Activated CD8-positive, alpha-beta memory T cell treated with anti-CD3 and anti-CD28 coated beads for 36 hours (primary cell): ENCODE data around the gene EMILIN1. TPM values are rescaled to one million over a fixed set of nuclear protein-coding genes. Genes with fewer than 3 reads are reported as not detected.

Experiments
- CTCF ChIA-PET: fragments of 350-600 bp; sonication (Branson Sonifier 250); formaldehyde crosslinking; loops from one replicate; lab custom pipeline; 2021; ENCODE audit warnings: antibody characterized with exemption; lab: Charles Lee
- POLR2A ChIA-PET: fragments of 350-600 bp; sonication (Branson Sonifier 250); formaldehyde crosslinking; loops from one replicate; lab custom pipeline; 2021; ENCODE audit warnings: antibody characterized with exemption; lab: Charles Lee
- total RNA-seq, 2 experiments: library from RNA; stranded (reverse); gene quantifications; one replicate each; pipeline ENCODE4 v1.2.3, GENCODE V29; 2021

EMILIN1 gene
- total RNA-seq, result under 1 TPM; 0.48 to 0.69 TPM

DNA sequence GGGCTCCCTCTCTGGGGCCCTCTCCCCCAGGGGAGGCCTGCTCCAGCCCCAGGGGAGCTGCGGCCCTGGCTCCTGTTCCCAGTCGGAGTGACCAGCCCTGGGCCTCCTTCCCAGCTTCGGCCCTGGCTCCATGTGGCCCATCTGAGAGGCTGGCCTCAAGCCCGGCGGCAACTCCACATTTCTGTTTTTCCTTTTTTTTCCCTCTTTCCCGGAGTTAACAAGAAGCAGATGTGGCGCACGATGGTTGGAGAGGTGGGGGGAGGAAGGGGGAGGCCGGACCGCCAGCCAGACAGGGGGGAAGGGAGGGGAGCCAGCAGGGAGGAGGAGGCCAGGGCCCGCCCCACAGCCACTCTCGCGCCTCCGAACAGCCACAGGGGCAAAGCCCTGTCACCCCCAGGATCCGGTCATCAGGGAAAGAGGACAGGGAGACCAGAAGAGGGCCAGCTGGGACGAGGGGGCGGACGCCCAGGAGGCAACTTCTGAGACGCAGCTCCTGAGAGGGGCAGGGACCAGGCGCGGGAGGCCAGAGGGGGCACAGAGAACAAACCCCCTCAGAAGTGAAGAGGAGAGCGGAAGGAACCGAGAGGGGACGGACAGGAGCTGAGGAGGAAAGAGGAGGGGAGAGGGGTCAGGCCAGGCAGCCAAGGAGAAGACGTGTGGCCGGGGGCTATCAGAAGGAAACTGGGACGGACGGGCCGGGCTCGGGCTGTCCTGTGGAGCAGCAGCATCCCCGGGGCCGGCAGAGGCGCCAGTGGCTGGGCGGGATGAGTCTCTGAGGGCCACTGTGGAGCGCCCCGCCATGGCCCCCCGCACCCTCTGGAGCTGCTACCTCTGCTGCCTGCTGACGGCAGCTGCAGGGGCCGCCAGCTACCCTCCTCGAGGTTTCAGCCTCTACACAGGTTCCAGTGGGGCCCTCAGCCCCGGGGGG lies at the start of gene EMILIN1:
Gene EMILIN1, plus strand, starts transcription at position 349 of the 928 bp plus-strand sequence. Its CDS starts 451 bp downstream, at position 800.
- CTCF ChIA-PET, result interaction anchor here (0.7 kb wide), 1 partner anchor 46 kb away, joined by 3 read pairs; no protein-coding TSS in a partner anchor
- POLR2A ChIA-PET, result no interaction called here

GRCh38 chr2:27029051-27029450 lies 49.4 kb upstream of the EMILIN1 start:
- CTCF ChIA-PET, result interaction anchor here (1.2 kb wide), 1 partner anchor 13 kb away, joined by 3 read pairs; no protein-coding TSS in a partner anchor
- POLR2A ChIA-PET, result no interaction called here

GRCh38 chr2:27032495-27033252 lies 45.7 kb upstream of the EMILIN1 start, which contains the start of gene TMEM214:
Gene TMEM214 (plus strand): TSS chr2:27032965. CDS start chr2:27033016, 51 bp downstream.
- ChIA-PET POLR2A (interaction anchor here (0.6 to 2.2 kb wide), 6 partner anchors 13 to 773 kb away, joined by 3 to 12 read pairs (median 4); partner anchors contain the start of genes AGBL5, MPV17 and OST4), CTCF (interaction anchor here (1.4 kb wide), 1 partner anchor 19 kb away, joined by 5 read pairs; the partner anchor contains the start of gene AGBL5)

GRCh38 chr2:27033253-27033852 lies 45.1 kb upstream of the EMILIN1 start:
- ChIA-PET POLR2A (interaction anchor here (0.7 to 2.2 kb wide), 4 partner anchors 12 to 290 kb away, joined by 3 to 12 read pairs (median 4); partner anchors contain the start of genes AGBL5, MPV17 and OST4), CTCF (no interaction called here)

DNA sequence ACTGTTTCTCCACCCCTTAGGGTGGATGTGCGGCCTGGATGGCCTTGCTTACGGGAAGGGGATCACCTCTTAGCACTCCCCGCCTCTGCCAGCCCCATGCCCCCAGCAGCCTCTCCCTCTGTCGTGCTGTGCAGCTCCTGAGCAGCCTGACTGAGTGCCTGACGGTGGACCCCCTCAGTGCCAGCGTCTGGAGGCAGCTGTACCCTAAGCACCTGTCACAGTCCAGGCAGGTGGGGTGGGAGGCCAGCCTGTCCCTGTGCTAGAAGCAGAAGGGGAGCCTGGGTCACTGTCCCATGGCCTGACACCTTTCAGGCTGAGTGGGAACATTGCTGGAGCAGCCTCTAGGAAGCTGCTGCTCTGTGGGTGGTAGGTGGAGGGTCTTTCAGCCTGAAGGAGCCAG lies 40.4 kb upstream of the EMILIN1 start:
- POLR2A ChIA-PET, result interaction anchor here (1.3 kb wide), 1 partner anchor 23 kb away, joined by 3 read pairs; no protein-coding TSS in a partner anchor
- CTCF ChIA-PET, result interaction anchor here (1.5 to 2.5 kb wide), 2 partner anchors 12 to 21 kb away, joined by 4 to 6 read pairs; no protein-coding TSS in a partner anchor

DNA sequence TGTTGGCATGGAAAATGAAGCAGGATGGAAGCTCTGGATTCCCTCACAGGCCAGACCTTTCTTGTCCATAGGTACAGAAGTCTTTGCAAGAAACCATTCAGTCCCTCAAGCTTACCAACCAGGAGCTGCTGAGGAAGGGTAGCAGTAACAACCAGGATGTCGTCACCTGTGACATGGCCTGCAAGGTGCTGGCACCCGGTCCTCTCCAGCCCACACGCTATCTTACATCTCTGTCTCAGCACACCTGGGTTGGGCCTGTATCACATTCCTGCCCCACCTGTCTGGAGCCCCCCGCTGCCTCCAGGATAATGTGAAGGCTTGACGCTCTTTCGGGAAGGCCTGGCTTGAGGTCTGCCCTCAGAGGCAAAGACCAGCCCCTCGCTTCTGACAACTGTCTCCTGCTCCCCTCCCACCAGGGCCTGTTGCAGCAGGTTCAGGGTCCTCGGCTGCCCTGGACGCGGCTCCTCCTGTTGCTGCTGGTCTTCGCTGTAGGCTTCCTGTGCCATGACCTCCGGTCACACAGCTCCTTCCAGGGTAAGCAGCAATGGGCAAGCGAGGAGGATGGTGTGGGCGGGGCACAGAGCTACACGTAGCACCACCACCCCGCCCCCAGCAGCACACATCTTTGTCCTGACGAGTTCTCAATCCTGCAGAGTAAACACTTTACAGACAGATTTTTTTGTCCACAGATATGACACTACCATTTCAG lies 39.6 kb upstream of the EMILIN1 start:
- POLR2A ChIA-PET, result interaction anchor here (1.3 kb wide), 2 partner anchors 10 to 22 kb away, joined by 3 to 4 read pairs; no protein-coding TSS in a partner anchor
- CTCF ChIA-PET, result interaction anchor here (1.5 to 2.5 kb wide), 2 partner anchors 11 to 22 kb away, joined by 4 to 6 read pairs; no protein-coding TSS in a partner anchor

DNA sequence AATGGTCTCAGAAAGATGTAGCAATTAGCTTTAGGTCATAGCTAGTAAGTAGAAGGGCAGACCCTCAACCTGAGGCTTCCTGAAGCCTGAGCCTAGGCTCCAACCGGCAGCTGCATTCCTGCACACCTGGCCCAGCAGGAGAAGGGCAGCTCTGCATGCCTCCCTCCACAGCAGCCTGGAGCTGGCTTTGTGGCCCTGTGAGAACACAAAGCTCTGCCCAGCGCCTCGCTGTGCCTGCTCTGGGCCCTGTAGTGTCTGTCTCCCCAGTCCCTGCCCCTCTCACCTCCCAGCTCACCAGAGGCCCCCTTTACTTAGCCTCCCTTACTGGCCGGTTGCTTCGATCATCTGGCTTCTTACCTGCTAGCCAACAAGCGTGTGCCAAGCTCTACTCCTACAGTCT lies 39.0 kb upstream of the EMILIN1 start:
- ChIA-PET POLR2A (interaction anchor here (0.9 to 1.3 kb wide), 2 partner anchors 10 to 11 kb away, joined by 3 to 4 read pairs; no protein-coding TSS in a partner anchor), CTCF (interaction anchor here (1.1 to 2.5 kb wide), 2 partner anchors 10 to 22 kb away, joined by 3 to 6 read pairs; no protein-coding TSS in a partner anchor)

DNA sequence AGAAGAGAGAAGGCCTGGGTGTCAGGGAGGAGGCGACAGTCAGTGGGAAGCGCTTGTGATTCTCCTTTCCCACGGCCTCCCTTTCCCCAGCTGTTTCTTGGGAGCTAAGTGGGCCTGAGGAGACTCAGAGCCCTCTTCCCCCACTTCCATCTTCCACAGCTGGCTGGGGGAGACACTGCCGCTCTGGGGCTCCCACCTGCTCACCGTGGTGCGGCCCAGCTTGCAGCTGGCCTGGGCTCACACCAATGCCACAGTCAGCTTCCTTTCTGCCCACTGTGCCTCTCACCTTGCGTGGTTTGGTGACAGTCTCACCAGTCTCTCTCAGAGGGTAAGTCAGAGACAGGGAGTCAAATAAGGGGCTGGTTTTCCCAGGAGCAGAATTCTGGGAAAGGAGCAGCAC lies 38.5 kb upstream of the EMILIN1 start:
- ChIA-PET CTCF (interaction anchor here (1.1 to 2.5 kb wide), 2 partner anchors 10 to 23 kb away, joined by 3 to 6 read pairs; no protein-coding TSS in a partner anchor), POLR2A (interaction anchor here (0.9 to 1.3 kb wide), 2 partner anchors 9 to 10 kb away, joined by 3 to 4 read pairs; no protein-coding TSS in a partner anchor)

DNA sequence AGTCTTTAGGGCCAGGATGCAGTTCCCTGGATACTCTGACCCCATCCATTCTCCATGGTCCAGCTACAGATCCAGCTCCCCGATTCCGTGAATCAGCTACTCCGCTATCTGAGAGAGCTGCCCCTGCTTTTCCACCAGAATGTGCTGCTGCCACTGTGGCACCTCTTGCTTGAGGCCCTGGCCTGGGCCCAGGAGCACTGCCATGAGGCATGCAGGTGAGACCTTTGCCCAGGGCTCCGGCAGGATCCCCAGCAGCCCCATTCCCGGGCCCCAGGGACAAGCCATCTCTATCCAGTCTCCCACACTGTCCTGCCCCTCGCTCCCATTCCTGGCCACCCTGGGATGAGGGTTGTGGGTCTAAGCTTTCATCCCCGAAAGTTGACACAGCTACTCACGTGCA lies 38.1 kb upstream of the EMILIN1 start:
- ChIA-PET CTCF (interaction anchor here (1.1 to 2.5 kb wide), 2 partner anchors 10 to 23 kb away, joined by 3 to 6 read pairs; no protein-coding TSS in a partner anchor), POLR2A (interaction anchor here (0.9 to 1.3 kb wide), 2 partner anchors 9 to 10 kb away, joined by 3 to 4 read pairs; no protein-coding TSS in a partner anchor)

DNA sequence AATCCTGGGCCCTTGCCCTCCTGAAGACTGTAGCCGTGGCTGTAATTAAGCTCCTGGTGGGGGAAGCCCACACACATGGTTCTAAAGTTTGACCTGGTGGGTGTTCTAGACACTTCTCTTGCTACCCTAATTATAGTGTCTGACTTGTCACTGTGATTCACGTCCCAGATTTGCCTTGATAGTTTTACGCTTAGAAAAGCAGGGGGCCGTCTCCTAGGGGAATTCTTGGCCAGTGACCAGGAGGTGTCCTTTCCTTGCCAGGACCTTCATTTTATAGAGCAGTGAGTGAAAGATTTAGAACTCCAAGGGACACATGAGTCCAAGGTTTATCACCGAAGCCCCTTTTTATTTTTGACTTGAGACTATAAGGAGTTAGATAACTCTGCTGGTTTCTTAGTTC lies 36.7 kb upstream of the EMILIN1 start:
- POLR2A ChIA-PET, result no interaction called here
- CTCF ChIA-PET, result interaction anchor here (0.6 kb wide), 1 partner anchor 25 kb away, joined by 4 read pairs; no protein-coding TSS in a partner anchor

DNA sequence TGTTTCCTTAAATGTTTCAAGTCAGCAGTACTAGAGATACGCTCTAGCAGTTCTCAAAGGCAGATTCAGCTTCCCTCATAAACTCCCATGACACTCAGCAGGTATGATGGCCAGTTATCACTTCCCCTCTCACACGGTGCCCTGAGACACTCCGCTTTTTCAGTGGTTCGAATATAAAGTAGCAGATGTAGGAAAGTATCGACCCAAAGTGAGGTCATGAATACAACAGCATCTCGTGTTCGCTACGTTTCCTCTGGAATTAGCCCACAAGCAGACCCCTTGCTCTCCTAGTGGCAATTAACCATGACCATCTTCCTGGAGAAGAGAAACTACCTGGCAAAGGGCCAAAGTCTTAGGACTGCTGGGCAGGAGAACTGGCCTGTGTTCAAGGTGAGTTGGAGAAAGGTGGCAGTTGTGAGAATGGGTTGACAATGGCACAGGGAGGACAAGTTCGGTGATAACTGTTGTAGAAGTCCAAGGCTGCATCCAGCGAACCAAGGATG lies 36.2 kb upstream of the EMILIN1 start:
- POLR2A ChIA-PET, result interaction anchor here (1.0 kb wide), 1 partner anchor 82 kb away, joined by 3 read pairs; the partner anchor contains the start of gene ABHD1
- CTCF ChIA-PET, result interaction anchor here (1.4 kb wide), 1 partner anchor 25 kb away, joined by 3 read pairs; no protein-coding TSS in a partner anchor

DNA sequence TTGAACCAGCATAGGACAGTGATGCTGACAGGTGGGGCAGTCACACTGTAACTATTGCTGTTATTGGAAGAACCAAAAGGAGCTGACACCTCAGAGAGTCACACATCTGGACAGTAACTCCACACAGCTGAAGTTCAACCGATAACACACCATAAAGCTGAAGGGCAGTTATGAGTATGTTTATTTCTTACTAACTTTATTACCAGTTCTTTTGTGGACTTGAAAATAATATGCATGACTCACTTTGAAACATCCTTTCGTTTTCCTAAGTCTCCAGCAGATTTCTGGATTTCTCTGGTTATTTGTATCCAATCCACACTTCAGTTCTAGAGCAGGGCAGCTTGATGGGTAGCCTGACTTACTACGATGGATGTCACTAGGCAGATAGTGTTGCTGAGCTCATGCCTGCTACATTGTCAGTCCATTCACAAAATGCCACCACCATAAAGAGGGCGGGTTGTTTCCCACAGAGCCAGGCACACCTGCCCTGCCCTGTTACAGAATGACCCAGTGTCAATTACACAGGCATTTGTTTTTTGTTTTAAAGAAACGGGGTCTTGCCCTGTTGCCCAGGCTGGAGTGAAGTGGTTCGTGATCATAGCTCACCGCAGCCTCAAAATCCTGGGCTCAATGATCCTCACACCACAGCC lies 35.3 kb upstream of the EMILIN1 start:
- ChIA-PET POLR2A (interaction anchor here (1.0 kb wide), 1 partner anchor 81 kb away, joined by 3 read pairs; the partner anchor contains the start of gene ABHD1), CTCF (interaction anchor here (1.4 kb wide), 1 partner anchor 26 kb away, joined by 3 read pairs; no protein-coding TSS in a partner anchor)

- ChIA-PET CTCF (interaction anchor here (0.8 to 2.7 kb wide), 6 partner anchors 10 to 254 kb away, joined by 3 to 17 read pairs (median 4); partner anchors contain the start of gene OST4), POLR2A (interaction anchor here (0.8 to 2.9 kb wide), 6 partner anchors 10 to 84 kb away, joined by 3 to 12 read pairs (median 4); partner anchors contain the start of genes PREB and TMEM214)
Measured at GRCh38 chr2:27049422-27050280, 28.8 kb upstream of the EMILIN1 start.

- POLR2A ChIA-PET, result interaction anchor here (0.5 to 2.9 kb wide), 10 partner anchors 11 to 84 kb away, joined by 3 to 12 read pairs (median 4); partner anchors contain the start of genes OST4, PREB and TMEM214
Measured at GRCh38 chr2:27050281-27050995, 28.0 kb upstream of the EMILIN1 start.

More at GRCh38 chr2:27050281-27050995, 28.0 kb upstream of the EMILIN1 start:
- CTCF ChIA-PET, result interaction anchor here (0.6 to 2.7 kb wide), 10 partner anchors 11 to 454 kb away, joined by 3 to 17 read pairs (median 3); partner anchors contain the start of genes KHK and OST4
